GM18520 (cell line): ENCODE measurements around the gene USP2.

Experiments used
- ATAC-seq: cut with Tn5 transposase; IDR thresholded peaks from one replicate; pipeline ENCODE4 v1.9.1; 2021; ENCODE audit not compliant: unreplicated experiment

Gene USP2

DNA sequence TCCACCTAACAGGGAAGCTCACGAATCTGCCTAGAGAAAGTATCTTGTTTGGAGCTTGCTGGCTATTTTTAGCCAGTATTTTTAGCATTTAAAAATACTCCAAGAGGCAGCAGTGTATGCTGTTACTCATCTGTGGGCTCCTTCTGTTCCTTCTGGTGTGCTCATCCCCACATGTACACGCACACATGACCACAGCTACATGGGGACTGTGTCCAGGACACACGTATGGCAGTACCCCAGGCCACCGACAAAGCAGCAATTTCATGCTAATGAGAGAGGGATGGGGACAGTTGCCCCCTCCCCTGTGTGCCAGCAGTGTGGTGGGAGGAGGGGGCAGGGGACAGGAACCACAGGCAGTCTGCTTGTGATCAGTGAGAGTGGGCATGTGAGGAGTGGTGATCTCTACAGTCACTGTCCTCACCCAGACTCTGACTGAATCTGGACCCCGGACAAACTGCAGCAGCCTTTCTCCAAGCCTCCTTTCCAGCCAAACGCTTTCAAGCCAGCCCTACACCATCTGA is 16.4 kb downstream of the USP2 start:
- no peak for ATAC-seq

DNA sequence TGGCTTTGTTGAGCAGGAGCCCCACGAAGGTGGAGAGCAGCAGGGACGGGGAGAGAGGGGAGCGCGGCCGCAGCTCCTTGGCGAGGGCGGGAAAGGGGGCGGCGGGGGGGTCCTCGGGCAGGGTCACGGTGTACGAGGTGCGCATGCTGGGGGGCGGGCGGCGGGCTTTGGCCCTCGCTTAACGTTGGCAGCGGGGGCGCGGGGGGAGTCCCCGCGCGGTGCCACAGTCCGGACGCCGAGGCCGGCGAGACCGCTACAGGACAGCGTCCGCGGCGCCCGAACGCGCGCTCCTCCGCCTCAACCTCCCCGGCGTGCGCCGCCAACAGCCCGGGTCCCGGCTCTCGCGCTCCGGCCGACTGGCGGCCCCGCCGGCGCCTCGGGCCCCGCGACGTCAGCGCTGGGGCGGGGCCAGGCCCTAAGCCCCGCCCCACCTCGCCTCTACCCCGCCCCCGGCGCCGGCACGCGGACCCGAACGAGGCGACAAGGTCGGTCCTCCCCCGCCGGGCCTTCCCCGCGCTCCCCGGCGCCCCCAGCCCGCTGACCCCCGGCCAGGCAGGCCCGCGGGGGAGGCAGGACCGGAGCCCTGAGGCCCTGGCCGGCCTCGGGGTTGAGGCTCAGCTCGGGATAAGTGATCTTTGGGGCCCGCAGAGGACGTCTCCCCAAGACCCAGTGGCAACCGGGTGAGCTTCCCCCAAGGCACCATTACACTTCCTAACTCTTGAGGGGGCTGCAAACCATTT is 17.5 kb downstream of the USP2 start:
- no peak for ATAC-seq

- no peak for ATAC-seq
Measured at GRCh38 chr11:119363081-119363850, 18.2 kb downstream of the USP2 start.

- ATAC-seq, result no peak
Measured at GRCh38 chr11:119362741-119363080, 18.8 kb downstream of the USP2 start.

DNA sequence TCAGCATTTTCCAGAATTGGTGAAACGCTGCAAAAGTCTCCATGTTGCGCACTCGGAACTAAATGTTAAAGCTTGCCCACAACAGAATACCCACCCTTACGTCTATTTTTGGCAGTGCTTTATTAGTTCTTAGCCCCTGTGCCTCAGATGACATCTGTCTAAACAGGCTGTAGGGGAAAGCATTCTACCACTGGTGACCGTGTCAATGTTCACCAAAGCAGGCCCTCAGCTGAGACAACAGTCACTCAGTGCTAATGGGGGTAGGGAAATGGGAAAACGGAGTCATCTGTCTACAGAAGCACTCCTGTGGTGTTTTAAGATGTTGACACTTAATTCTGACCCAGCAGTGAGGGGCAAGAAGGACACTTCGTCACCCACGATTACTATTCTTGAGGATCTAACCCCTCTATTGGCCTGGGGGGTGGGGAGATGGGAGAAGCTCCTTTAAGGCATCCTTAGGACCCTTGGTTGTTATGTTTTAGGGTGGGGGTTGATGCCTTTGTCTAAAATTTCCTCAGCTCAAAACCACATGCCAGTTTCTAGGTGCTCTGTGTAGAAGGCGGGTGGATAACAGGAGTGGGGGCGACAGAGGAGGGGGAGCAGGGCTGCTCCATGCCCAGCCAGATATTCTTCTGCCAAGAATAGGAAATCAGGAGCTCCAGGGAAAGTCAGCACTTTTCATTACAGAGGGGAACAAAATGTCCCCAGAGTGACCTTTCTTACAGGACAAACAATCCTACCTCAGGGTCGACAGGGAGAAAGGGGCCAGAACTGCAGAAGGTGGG is 19.4 kb downstream of the USP2 start:
- ATAC-seq, result no peak

- no peak for ATAC-seq
Measured at GRCh38 chr11:119361056-119361787, 20.3 kb downstream of the USP2 start.

DNA sequence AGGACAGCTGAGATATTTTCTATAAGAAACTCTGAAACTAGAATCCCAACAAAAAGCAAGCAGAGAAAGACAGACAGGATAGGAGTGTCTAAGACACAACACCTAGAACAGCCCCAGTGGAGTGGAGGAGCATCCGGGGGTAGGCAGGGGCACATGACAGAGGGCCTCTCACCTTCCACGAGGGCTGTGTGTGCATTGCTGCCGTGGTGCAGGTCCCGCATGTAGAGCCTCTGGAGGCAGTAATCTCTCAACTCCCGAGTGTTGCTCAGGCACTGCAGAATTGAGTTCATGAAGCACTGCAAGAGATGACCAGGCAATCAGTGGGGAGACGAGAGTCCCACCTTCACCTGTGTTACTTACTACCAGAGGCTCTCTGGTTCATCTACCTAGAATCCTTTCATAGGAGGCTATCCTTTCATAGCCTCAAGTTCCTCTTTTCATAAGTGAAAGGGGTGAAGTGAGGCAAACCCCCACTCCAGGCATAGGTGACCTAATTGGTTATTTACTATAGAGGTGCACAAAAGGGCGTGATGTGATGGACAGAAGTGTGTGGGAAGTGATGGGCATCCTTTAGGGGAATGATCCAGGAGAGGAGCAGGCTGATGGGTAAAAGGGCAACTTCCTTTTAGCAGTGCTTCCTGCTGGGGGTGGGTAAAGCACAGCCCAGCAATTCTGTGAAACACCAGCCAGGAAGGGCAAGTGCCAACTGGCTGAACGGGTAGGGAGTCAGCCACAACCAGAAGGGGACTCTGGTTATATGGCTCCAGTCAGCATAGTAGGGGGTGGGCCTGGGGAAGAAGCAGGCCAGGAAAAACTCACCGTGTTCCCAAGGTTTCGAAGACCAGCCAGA is 21.9 kb downstream of the USP2 start:
- no peak for ATAC-seq

DNA sequence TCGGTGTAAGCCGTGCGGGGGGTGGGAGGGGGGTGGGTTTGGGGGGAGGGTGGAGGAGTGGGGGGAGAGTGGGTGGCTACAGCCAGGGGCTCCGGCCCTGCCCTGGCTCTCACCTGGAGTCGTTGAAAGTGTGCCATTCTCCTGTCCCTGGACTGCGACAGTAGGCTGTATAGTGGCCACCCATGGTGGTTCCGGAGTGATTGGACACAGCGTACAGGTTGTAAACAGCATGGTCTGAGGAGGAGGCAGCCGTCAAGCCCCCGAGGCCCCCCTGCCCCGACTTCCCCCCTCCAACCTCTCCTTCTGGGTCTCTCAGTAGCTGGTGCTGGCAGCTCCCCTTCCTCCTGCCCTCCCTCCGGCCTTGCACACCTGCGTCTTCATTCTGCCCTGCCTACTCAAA is 24.4 kb downstream of the USP2 start:
- no peak for ATAC-seq

DNA sequence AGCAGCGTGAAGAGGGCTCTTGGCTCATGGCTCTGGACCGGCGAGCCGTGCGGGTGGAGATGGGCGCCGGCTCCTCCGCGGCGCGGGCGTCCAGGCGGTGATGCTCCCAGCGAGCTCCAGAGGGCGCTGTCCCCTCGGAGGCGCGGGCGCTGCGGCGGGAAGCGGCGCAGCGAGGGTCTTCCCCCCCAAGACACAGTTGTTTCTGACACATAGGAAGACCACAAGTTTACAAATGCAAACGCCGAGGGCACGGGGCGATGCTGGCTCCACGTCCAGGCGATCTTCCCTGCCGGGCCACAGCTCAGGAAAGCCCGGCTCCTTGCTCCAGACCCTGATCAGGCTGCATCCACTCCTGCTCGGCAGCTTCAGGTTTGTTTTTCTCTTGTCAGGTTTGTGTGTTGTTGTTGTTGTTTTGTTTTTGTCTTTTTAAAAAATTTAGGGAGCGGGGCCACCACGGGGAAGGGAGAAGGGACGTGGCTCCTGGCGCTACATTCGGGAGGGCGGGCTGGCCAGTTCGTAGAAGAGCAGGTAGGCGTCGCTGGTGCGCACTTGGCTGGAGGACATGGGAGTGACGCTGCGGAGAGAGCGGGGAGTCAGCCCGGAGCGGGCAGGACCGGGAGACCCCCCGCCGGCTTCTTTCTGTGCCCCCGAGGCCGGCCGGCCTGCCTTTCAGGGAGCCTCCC is 25.0 kb downstream of the USP2 start:
- no peak for ATAC-seq

DNA sequence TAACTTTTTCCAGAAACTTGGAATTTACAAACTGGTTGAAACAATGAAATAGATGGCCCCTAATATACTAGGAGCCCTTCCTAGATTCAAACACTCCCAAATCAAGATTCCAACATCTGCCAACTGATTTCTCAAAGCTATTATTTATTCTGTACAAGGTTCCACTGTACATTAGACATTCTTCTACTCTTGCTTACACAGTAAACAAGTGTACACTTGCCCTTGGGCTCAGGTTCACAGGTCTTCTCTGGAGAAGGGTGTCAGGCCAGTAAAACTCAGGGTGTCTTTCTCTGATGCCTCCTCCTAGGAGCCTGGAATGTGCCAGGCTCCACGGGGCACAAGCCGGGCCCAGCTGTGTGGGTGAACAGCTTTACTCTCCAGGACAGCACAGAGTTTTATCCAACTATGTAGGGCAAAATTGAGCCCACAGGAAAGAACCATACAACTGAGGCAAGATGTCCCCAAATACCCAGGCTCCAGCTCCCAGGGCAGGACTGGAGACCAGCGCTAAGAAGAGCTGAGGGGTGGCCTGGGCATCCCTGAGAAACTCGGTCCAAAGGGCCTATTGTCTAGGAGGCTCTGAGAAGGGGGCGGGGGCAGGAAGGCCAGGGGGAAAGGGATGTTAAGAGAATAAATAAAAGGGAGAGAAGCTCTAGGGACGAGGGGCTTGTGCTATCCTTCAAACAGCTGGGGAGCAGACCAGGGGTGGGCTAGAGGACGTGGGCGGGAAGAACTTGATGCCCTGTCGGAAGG is 26.2 kb downstream of the USP2 start:
- no peak for ATAC-seq

- no peak for ATAC-seq
Measured at GRCh38 chr11:119352857-119353260, 28.6 kb downstream of the USP2 start.

DNA sequence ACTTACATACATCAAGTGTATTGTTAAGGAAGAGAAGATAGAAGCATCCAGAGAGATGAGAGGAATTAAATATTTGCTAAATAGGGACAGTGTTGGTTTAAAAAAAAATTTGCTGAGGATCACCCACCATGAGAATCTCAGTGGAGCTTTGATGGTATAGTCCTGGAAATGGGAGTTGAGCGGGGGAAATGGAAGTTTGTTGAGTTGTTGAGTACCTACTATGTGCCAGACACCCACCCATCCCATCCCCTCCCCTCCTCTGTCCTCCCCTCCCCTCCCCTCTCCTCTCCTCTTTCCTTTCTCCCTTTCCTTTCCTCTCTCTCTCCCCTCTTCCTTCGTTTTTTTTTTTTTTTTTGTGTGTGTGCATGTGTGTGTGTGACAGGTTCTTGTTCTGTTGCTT is 30.3 kb downstream of the USP2 start:
- ATAC-seq, result no peak

DNA sequence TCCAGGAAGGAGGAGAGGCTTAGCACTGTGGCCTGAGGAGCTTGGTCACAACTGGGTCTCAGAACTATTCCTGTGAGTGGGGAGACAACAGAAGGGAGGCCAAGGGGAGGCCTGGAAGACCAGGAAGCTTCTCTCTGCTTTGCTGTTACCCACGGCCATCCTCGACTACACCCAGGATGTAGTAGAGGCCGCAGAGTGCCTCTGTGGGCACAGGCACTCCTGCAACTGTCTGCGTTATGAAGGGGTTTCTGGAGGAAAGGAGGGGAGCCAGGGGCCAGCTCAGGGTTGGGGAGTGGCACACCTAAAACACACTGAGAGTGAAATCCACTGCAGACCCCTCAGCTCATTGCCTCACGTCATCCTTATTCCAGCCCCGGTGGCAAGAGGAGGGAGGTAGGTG is 31.2 kb downstream of the USP2 start:
- no peak for ATAC-seq

DNA sequence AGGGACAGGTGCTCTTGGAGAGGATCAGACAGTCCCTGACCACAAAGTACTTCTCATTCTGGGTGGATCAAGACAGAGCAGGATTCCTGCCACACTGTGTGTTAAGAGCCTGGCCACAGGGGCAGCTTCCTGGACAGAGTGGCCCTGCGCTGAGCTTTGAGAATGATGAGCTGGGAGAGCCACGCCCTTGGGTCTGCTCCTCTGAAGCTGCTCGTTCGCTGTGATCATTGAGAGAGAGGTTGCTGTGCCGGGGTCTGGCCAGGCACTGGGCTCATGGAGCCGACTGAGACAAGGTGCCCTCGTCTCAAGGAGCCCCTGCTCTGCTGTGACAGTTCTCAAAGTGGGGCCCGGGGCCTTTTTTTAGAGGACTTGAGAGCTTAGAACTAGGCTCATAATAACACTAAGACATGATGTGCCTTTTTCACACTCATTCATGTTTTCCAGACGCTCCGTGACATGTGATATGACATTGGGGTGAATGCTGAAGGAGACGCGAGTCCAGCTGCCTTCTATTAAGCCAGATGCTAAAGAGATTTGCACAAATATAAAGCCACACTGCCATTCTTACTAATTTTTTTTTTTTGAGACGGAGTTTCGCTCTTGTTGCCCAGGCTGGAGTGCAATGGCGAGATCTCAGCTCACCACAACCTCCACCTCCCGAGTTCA is 33.4 kb downstream of the USP2 start:
- ATAC-seq, result no peak

DNA sequence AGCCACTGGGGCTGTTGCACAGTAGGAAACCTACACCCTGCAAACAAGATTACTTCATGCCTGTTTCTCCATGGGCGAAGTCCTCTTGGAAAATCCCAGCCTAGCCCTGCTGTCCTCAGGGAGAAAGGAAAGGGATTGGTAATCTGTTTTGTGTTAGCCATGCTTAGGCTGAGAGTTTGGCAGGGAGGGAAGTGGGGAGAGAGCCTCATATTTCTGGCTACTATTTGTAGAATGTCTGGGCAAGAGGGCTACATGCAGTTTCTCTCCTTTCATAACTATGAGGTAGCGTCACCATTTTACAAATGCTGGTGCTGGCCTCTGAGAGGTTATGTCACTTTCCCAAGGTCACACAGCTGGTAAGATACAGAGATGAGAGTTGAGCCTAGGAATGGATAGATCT is 34.2 kb downstream of the USP2 start:
- ATAC-seq, result no peak

DNA sequence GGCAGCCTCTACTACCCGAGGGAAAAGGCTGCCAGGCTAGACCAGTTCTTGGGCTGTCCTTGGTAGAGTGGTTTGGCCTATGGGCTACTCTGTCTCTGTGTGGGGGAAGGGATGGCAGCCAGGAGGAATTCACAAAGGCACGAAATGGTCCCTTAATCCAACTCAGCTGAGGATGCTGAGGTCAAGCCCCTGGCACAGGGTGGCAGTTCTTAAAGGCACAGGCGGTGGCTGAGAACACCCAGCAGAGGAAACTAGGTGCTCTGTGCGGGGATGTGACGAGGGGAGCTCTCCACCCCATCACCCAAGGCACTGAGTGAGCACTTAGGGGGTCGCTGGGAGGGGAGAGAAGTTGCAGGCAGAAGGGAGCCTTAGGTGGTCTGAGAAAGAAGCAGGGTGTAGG is 34.9 kb downstream of the USP2 start, which contains the start of gene MFRP:
TSS of gene MFRP (minus strand) at position 101 of the 400 bp plus-strand sequence. CDS start 192 bp downstream, outside the sequence.
- no peak for ATAC-seq

GRCh38 chr11:119345685-119346084 is 35.8 kb downstream of the USP2 start:
- ATAC-seq, result no peak
